GM19324 (cell line): ENCODE results near the gene KHNYN.

Experiments used
- ATAC-seq: cut with Tn5 transposase; IDR thresholded peaks from one replicate; pipeline ENCODE4 v1.9.1; 2021; ENCODE audit warnings: mild to moderate bottlenecking, moderate library complexity; ENCODE audit not compliant: unreplicated experiment, low FRiP score

KHNYN gene

GRCh38 chr14:24422261-24422660 lies 7.5 kb upstream of the KHNYN start:
- no peak for ATAC-seq

- ATAC-seq, result no peak
Observed at GRCh38 chr14:24422694-24423601, 6.8 kb upstream of the KHNYN start.

- no peak for ATAC-seq
Observed at GRCh38 chr14:24425704-24426103, 4.0 kb upstream of the KHNYN start.

GRCh38 chr14:24426150-24426911 lies 3.4 kb upstream of the KHNYN start:
- ATAC-seq, result no peak

- no peak for ATAC-seq
Observed at GRCh38 chr14:24426912-24427536, 2.7 kb upstream of the KHNYN start.

- ATAC-seq, result no peak
Observed at GRCh38 chr14:24427537-24428508, 1.9 kb upstream of the KHNYN start.

GRCh38 chr14:24428628-24429394 lies 943 bp upstream of the KHNYN start:
- ATAC-seq, result no peak

- peak; percentile 82 for ATAC-seq
Observed at GRCh38 chr14:24430143-24430681, 458 bp downstream of the KHNYN start.

GRCh38 chr14:24430682-24431568 lies 1.2 kb downstream of the KHNYN start:
- ATAC-seq, result no peak

- ATAC-seq, result peak; percentile 40
Observed at GRCh38 chr14:24431569-24432258, 2.0 kb downstream of the KHNYN start.

- no peak for ATAC-seq
Observed at GRCh38 chr14:24432259-24433131, 2.7 kb downstream of the KHNYN start.

- ATAC-seq, result no peak
Observed at GRCh38 chr14:24434036-24434435, 4.3 kb downstream of the KHNYN start.

GRCh38 chr14:24434676-24435075 lies 4.9 kb downstream of the KHNYN start:
- ATAC-seq, result no peak

GRCh38 chr14:24435192-24435810 lies 5.5 kb downstream of the KHNYN start:
- ATAC-seq, result no peak

- no peak for ATAC-seq
Observed at GRCh38 chr14:24435998-24436354, 6.2 kb downstream of the KHNYN start.

- no peak for ATAC-seq
Observed at GRCh38 chr14:24436355-24437019, 6.7 kb downstream of the KHNYN start.
